HepG2 (cell line): ENCODE measurements around the gene C10orf90. TPM values are rescaled to one million over a fixed set of nuclear protein-coding genes. Genes with fewer than 3 reads are reported as not detected.

Experiments used
- ATAC-seq: fragments of 200-7000 bp; cut with Tn5 transposase; 3 replicates; pipeline ENCODE4 v1.9.1; 2020; ENCODE audit warnings: mild to moderate bottlenecking, moderate library complexity
- BruUV-seq: library from RNA; stranded (reverse); fragments of 400-500 nt; replicated peaks from 2 replicates; lab custom pipeline; 2021; lab: Mats Ljungman, UMichigan
- CTCF ChIA-PET: fragments of 300-600 bp; formaldehyde crosslinking; extraction: SDS; loops from one replicate; lab custom pipeline; 2021; ENCODE audit warnings: low total read pairs, inconsistent platforms, low intra/inter-chr PET ratio; lab: Yijun Ruan, JAX
- POLR2A ChIA-PET: fragments of 350-600 bp; sonication (Branson Sonifier 250); formaldehyde crosslinking; loops from one replicate; lab custom pipeline; 2020; ENCODE audit warnings: antibody characterized with exemption, inconsistent platforms; lab: Yijun Ruan, JAX
- DNase-seq: peaks from one replicate; pipeline ENCODE4 v3.0.0-alpha.2; 2015; ENCODE audit warnings: low spot score
- FAIRE-seq: peaks from 3 replicates; lab custom pipeline; 2011; peaks lifted over from hg19 to GRCh38; lab: Jason Lieb, UNC
- H2AFZ ChIP-seq: one replicate; pipeline ENCODE4 v1.6.1; 2011; ENCODE audit warnings: low read length, inconsistent platforms
- H3K27ac ChIP-seq: fragments of 300-600 bp; 3 replicates; pipeline ENCODE4 v1.8.0; 2011; ENCODE audit warnings: mixed run types, mild to moderate bottlenecking, mixed read lengths, low read length, inconsistent platforms; ENCODE audit not compliant: insufficient read depth; ENCODE audit errors: extremely low read length
- H3K27me3 ChIP-seq, 2 experiments: fragments of 200-600 bp in 1 of 2; 2 replicates in 1 of 2; 3 replicates in 1 of 2; pipeline versions ENCODE4 v1.6.0 to v1.8.0; 2011; ENCODE audit warnings: low read length in 2 of 2, mild to moderate bottlenecking in 2 of 2, moderate library complexity in 2 of 2, inconsistent platforms in 1 of 2; ENCODE audit not compliant: insufficient read depth in 2 of 2, control insufficient read depth in 1 of 2
- H3K36me3 ChIP-seq, 2 experiments: fragments of 200-600 bp in 1 of 2; replicated peaks in 1 of 2; 2 replicates in 1 of 2; 3 replicates in 1 of 2; pipeline versions ENCODE4 v1.5.1 to v1.8.0; 2011; ENCODE audit warnings: low read length in 2 of 2, inconsistent platforms in 1 of 2; ENCODE audit not compliant: insufficient read depth in 2 of 2, control insufficient read depth in 1 of 2
- H3K4me1 ChIP-seq: 2 replicates; pipeline ENCODE4 v1.5.1; 2012; ENCODE audit warnings: low read length, inconsistent platforms; ENCODE audit not compliant: insufficient read depth
- H3K4me2 ChIP-seq: 2 replicates; pipeline ENCODE4 v1.6.0; 2011; ENCODE audit warnings: low read depth, low read length, inconsistent platforms
- H3K4me3 ChIP-seq, 3 experiments: fragments of 200-600 bp in 1 of 3; sonication (generic), shearing (Covaris generic) in 1 of 3; replicated peaks in 1 of 3; 2 replicates each; pipeline ENCODE4 v1.5.1; 2011 to 2016; ENCODE audit warnings: low read length in 3 of 3, inconsistent platforms in 2 of 3, low read depth in 2 of 3, mild to moderate bottlenecking in 2 of 3, control low read depth in 1 of 3, mixed read lengths in 1 of 3; ENCODE audit not compliant: insufficient read depth in 1 of 3
- H3K79me2 ChIP-seq: one replicate; pipeline ENCODE4 v1.6.1; 2011; ENCODE audit warnings: low read length, inconsistent platforms; ENCODE audit not compliant: insufficient read depth
- H3K9ac ChIP-seq: 2 replicates; pipeline ENCODE4 v1.6.0; 2011; ENCODE audit warnings: mild to moderate bottlenecking, low read depth, low read length, inconsistent platforms; ENCODE audit not compliant: insufficient read depth
- H3K9me3 ChIP-seq: 2 replicates; pipeline ENCODE4 v1.5.1; 2012; ENCODE audit warnings: mild to moderate bottlenecking, low read length
- H4K20me1 ChIP-seq: 2 replicates; pipeline ENCODE4 v1.6.0; 2011; ENCODE audit warnings: inconsistent platforms, mild to moderate bottlenecking, low read length, moderate library complexity; ENCODE audit not compliant: insufficient read depth
- DR1 ChIP-seq: sonication (generic); formaldehyde crosslinking; IDR thresholded peaks from 2 replicates; pipeline ENCODE4 v1.8.0; 2021; ENCODE audit warnings: mild to moderate bottlenecking, missing genetic modification reagents, inconsistent platforms
- KMT2A ChIP-seq: sonication (generic); formaldehyde crosslinking; IDR thresholded peaks from 2 replicates; pipeline ENCODE4 v1.4.0; 2020; ENCODE audit warnings: missing genetic modification reagents
- RARA ChIP-seq: IDR thresholded peaks from 2 replicates; pipeline ENCODE4 v1.6.1; 2016; ENCODE audit warnings: missing genetic modification reagents, missing compliant biosample characterization
- TBL1XR1 ChIP-seq: fragments of 150-350 bp; IDR thresholded peaks from 2 replicates; pipeline ENCODE4 v1.6.1; 2014; ENCODE audit warnings: borderline replicate concordance, low read length; ENCODE audit not compliant: partially characterized antibody
- WGBS: methylation state at CpG from one replicate; pipeline ENCODE4 v1.1.6; 2017; ENCODE audit warnings: low lambda C conversion rate; 5-methylcytosine and 5-hydroxymethylcytosine counted together
- in situ Hi-C: cut with HindIII; loops from 2 replicates; pipeline ENCODE4 v1.10.0; 2017; ENCODE audit warnings: low pct_unique_long_range_greater_than_20kb; ENCODE audit not compliant: extremely low pct_ligation_motif_present
- intact Hi-C: fragments of 100-400 bp; cut with micrococcal nuclease; formaldehyde crosslinking; loops from one replicate; pipeline ENCODE4 v1.10.0; 2022; ENCODE audit not compliant: unreplicated experiment
- polyA plus RNA-seq, 8 experiments: library from polyadenylated mRNA; depleted of rRNA in 3 of 8; stranded (reverse) in 7 of 8; unstranded in 1 of 8; fragments of >200 nt; fragmentation: Illumina TruSeq in 4 of 8; extraction: Trizol in 4 of 8; gene quantifications; 2 replicates each; pipeline versions ENCODE4 v1.2.1 to v1.2.3, GENCODE V29; 2011 to 2016; ENCODE audit warnings: low read depth in 4 of 8, missing spikeins in 1 of 8, mixed read lengths in 1 of 8; ENCODE audit not compliant: insufficient read depth in 1 of 8
- total RNA-seq, 5 experiments: library from RNA; depleted of rRNA; stranded (reverse); fragments of >200 nt; fragmentation: Illumina TruSeq; extraction: Trizol; gene quantifications; 2 replicates each; pipeline ENCODE4 v1.2.3, GENCODE V29; 2016; ENCODE audit warnings: low read depth in 1 of 5
- TF ChIP-seq, protein P1 (sequence below): sonication (generic); formaldehyde crosslinking; conservative IDR thresholded peaks from 2 replicates; pipeline ENCODE4 v1.8.1; 2023; ENCODE audit warnings: missing genetic modification reagents
- TF ChIP-seq, protein P2 (sequence below): sonication (generic); formaldehyde crosslinking; IDR thresholded peaks from 2 replicates; pipeline ENCODE4 v1.8.1; 2022; ENCODE audit warnings: mild to moderate bottlenecking, missing genetic modification reagents
- TF ChIP-seq, protein P3 (sequence below): sonication (generic); formaldehyde crosslinking; IDR thresholded peaks from 2 replicates; pipeline ENCODE4 v1.9.0; 2021; ENCODE audit warnings: missing genetic modification reagents, borderline replicate concordance

The C10orf90 gene
- total and polyA plus RNA-seq, 2 of the 13 experiments (the other 11 are each of a cell fraction or from before 2014, with no cell fraction given) = not detected

DNA sequence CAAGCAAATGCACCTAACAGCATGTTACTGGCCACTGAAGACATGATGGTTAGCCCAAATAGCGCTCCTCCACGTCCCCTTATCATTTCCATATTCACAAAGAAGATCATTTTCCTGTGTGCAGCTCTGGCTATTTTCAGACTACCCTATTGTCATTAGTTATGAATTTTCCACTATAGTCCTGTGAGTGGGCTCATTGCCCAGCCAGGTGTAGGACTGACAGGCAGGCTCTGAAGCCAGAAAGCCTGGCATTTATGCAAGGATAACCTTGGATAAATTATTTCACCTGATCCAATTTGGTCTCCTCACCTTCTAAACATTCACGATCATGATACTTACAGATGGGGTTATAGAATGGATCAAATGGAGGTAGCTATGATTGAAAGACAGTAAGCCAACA is 104.6 kb downstream of the C10orf90 start:
- no TSS peak for BruUV-seq
- DNase-seq (no peak), ATAC-seq (no peak), FAIRE-seq (no peak)
- ChIA-PET CTCF (no interaction called here), POLR2A (no interaction called here)
- H3K9ac ChIP-seq = no peak overlapping the region
- no peaks in the 10 kb centered on the region for H3K36me3 ChIP-seq
- 62% methylated on average over 3 of the region's 3 CpGs for WGBS
- no peaks in the 10 kb centered on the region for H4K20me1 ChIP-seq
- H3K4me1 ChIP-seq = no peaks in the 10 kb centered on the region
- H2AFZ ChIP-seq = no peak overlapping the region
- no peak overlapping the region for H3K4me3 ChIP-seq
- no peak overlapping the region for H3K4me2 ChIP-seq
- no peaks in the 10 kb centered on the region for H3K9me3 ChIP-seq
- no peaks in the 10 kb centered on the region; a peak in 1 of 5 replicates for H3K27me3 ChIP-seq
- no peak for TF ChIP-seq DR1 (CRISPR knock-in tag)
- no peak for TF ChIP-seq RARA (CRISPR knock-in tag)
- no peak for TF ChIP-seq TBL1XR1
- no peak for TF ChIP-seq KMT2A (CRISPR knock-in tag)
- TF ChIP-seq, protein P1, sequence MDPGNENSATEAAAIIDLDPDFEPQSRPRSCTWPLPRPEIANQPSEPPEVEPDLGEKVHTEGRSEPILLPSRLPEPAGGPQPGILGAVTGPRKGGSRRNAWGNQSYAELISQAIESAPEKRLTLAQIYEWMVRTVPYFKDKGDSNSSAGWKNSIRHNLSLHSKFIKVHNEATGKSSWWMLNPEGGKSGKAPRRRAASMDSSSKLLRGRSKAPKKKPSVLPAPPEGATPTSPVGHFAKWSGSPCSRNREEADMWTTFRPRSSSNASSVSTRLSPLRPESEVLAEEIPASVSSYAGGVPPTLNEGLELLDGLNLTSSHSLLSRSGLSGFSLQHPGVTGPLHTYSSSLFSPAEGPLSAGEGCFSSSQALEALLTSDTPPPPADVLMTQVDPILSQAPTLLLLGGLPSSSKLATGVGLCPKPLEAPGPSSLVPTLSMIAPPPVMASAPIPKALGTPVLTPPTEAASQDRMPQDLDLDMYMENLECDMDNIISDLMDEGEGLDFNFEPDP (CRISPR knock-in tag) = no peak
- TF ChIP-seq, protein P2, sequence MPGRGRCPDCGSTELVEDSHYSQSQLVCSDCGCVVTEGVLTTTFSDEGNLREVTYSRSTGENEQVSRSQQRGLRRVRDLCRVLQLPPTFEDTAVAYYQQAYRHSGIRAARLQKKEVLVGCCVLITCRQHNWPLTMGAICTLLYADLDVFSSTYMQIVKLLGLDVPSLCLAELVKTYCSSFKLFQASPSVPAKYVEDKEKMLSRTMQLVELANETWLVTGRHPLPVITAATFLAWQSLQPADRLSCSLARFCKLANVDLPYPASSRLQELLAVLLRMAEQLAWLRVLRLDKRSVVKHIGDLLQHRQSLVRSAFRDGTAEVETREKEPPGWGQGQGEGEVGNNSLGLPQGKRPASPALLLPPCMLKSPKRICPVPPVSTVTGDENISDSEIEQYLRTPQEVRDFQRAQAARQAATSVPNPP = no peak
- TF ChIP-seq, protein P3, sequence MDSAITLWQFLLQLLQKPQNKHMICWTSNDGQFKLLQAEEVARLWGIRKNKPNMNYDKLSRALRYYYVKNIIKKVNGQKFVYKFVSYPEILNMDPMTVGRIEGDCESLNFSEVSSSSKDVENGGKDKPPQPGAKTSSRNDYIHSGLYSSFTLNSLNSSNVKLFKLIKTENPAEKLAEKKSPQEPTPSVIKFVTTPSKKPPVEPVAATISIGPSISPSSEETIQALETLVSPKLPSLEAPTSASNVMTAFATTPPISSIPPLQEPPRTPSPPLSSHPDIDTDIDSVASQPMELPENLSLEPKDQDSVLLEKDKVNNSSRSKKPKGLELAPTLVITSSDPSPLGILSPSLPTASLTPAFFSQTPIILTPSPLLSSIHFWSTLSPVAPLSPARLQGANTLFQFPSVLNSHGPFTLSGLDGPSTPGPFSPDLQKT (CRISPR knock-in tag) = no peak
- H3K79me2 ChIP-seq = no peaks in the 10 kb centered on the region
- H3K27ac ChIP-seq = no peak overlapping the region
- in situ Hi-C loops = no loop called here
- intact Hi-C loops = no loop called here
